Liver (tissue), 9 donors: ENCODE results near the gene THUMPD2. TPM values are rescaled to one million over a fixed set of nuclear protein-coding genes. Genes with fewer than 3 reads are reported as not detected.

Experiments used
- DNase-seq: peaks from one replicate; pipeline ENCODE4 v3.0.0-alpha.2; 2017; ENCODE audit warnings: low spot score
- H3K27ac ChIP-seq, 2 donors: one replicate each; pipeline ENCODE4 v1.7.0; 2013; ENCODE audit warnings: inconsistent platforms in 2 of 2, low read length in 2 of 2, control low read depth in 1 of 2, low read depth in 1 of 2, mild to moderate bottlenecking in 1 of 2
- H3K27me3 ChIP-seq, 4 donors: one replicate each; pipeline versions ENCODE4 v1.6.1 to v1.7.0; 2013; ENCODE audit warnings: low read length in 3 of 4, inconsistent platforms in 1 of 4, mild to moderate bottlenecking in 1 of 4, moderate library complexity in 1 of 4; ENCODE audit not compliant: control insufficient read depth in 4 of 4, insufficient read depth in 4 of 4
- H3K36me3 ChIP-seq, 4 donors: one replicate each; pipeline versions ENCODE4 v1.6.1 to v1.7.0; 2013; ENCODE audit warnings: low read length in 3 of 4, mild to moderate bottlenecking in 3 of 4, low read depth in 1 of 4, moderate library complexity in 1 of 4; ENCODE audit not compliant: control insufficient read depth in 4 of 4, insufficient read depth in 3 of 4
- H3K4me1 ChIP-seq, 4 donors: one replicate each; pipeline versions ENCODE4 v1.6.1 to v1.7.0; 2013; ENCODE audit warnings: low read length in 3 of 4, mild to moderate bottlenecking in 3 of 4, moderate library complexity in 1 of 4; ENCODE audit not compliant: control insufficient read depth in 4 of 4, insufficient read depth in 4 of 4
- H3K4me3 ChIP-seq, 3 donors: one replicate each; pipeline versions ENCODE4 v1.6.1 to v1.7.0; 2013; ENCODE audit warnings: low read length in 3 of 3, control low read depth in 1 of 3, low read depth in 1 of 3, mild to moderate bottlenecking in 1 of 3
- H3K9ac ChIP-seq, 2 donors: one replicate each; pipeline ENCODE4 v1.7.0; 2013; ENCODE audit warnings: low read length in 2 of 2, mild to moderate bottlenecking in 2 of 2, moderate library complexity in 2 of 2, control low read depth in 1 of 2, low read depth in 1 of 2
- H3K9me3 ChIP-seq, 4 donors: one replicate each; pipeline versions ENCODE4 v1.6.1 to v1.7.0; 2013; ENCODE audit warnings: low read length in 3 of 4; ENCODE audit not compliant: control insufficient read depth in 4 of 4
- EGR1 ChIP-seq, 2 donors: IDR thresholded peaks; 2 replicates each; pipeline ENCODE4 v1.6.1; 2016 to 2018; ENCODE audit warnings: antibody characterized with exemption in 2 of 2, low read depth in 2 of 2
- FOXA1 ChIP-seq: IDR thresholded peaks from 2 replicates; pipeline ENCODE4 v1.6.1; 2016; ENCODE audit warnings: antibody characterized with exemption
- FOXA2 ChIP-seq: IDR thresholded peaks from 2 replicates; pipeline ENCODE4 v1.6.1; 2016; ENCODE audit warnings: antibody characterized with exemption
- GABPA ChIP-seq, 2 donors: IDR thresholded peaks in 1 of 2; conservative IDR thresholded peaks in 1 of 2; 2 replicates each; pipeline ENCODE4 v1.6.1; 2016; ENCODE audit warnings: antibody characterized with exemption in 2 of 2, mild to moderate bottlenecking in 1 of 2, moderate library complexity in 1 of 2
- HNF4A ChIP-seq, 2 donors: conservative IDR thresholded peaks; 2 replicates each; pipeline ENCODE4 v1.6.1; 2016; ENCODE audit warnings: antibody characterized with exemption in 2 of 2, mild to moderate bottlenecking in 2 of 2
- HNF4G ChIP-seq: IDR thresholded peaks from 2 replicates; pipeline ENCODE4 v1.6.1; 2016; ENCODE audit warnings: antibody characterized with exemption
- JUND ChIP-seq, 2 donors: IDR thresholded peaks; 2 replicates each; pipeline ENCODE4 v1.6.1; 2016; ENCODE audit warnings: antibody characterized with exemption in 2 of 2
- NR2F2 ChIP-seq: IDR thresholded peaks from 2 replicates; pipeline ENCODE4 v1.6.1; 2016; ENCODE audit warnings: antibody characterized with exemption
- RAD21 ChIP-seq, 2 donors: IDR thresholded peaks; 2 replicates each; pipeline ENCODE4 v1.6.1; 2016; ENCODE audit warnings: antibody characterized with exemption in 2 of 2, mild to moderate bottlenecking in 2 of 2
- RXRA ChIP-seq, 2 donors: IDR thresholded peaks; 2 replicates each; pipeline ENCODE4 v1.6.1; 2017 to 2018; ENCODE audit warnings: antibody characterized with exemption in 2 of 2, mild to moderate bottlenecking in 1 of 2
- SP1 ChIP-seq: IDR thresholded peaks from 2 replicates; pipeline ENCODE4 v1.6.1; 2018; ENCODE audit warnings: antibody characterized with exemption, mild to moderate bottlenecking
- TAF1 ChIP-seq: conservative IDR thresholded peaks from 2 replicates; pipeline ENCODE4 v1.6.1; 2016; ENCODE audit warnings: antibody characterized with exemption, mild to moderate bottlenecking
- YY1 ChIP-seq: IDR thresholded peaks from 2 replicates; pipeline ENCODE4 v1.6.1; 2016; ENCODE audit warnings: antibody characterized with exemption, mild to moderate bottlenecking
- WGBS: extraction: QIAGEN DNeasy Blood & Tissue Kit; methylation state at CpG from one replicate; pipeline ENCODE4 v1.1.7; 2013; 5-methylcytosine and 5-hydroxymethylcytosine counted together
- polyA plus RNA-seq, 2 donors: library from polyadenylated mRNA; stranded (reverse) in 1 of 2; unstranded in 1 of 2; fragments of 200-250 nt in 1 of 2; fragments of >200 nt in 1 of 2; fragmentation: Nextera tagmentation in 1 of 2; extraction: Ambion mirVana in 1 of 2; gene quantifications; one replicate each; pipeline versions ENCODE4 v1.2.1 to v1.2.3, GENCODE V29; 2013 to 2015
- total RNA-seq, 2 donors: library from RNA; depleted of rRNA; stranded (reverse); fragments of >200 nt; gene quantifications; one replicate each; pipeline ENCODE4 v1.2.3, GENCODE V29; 2014
- TF ChIP-seq, protein P1 (sequence below): fragments of 150-350 bp; IDR thresholded peaks from 2 replicates; pipeline ENCODE4 v1.5.1; 2017; ENCODE audit warnings: improper control_type of control experiment, low read depth, low read length; ENCODE audit not compliant: missing input control
- TF ChIP-seq, protein P2 (sequence below): IDR thresholded peaks from 2 replicates; pipeline ENCODE4 v1.6.1; 2016; ENCODE audit warnings: antibody characterized with exemption
- TF ChIP-seq, protein P3 (sequence below): IDR thresholded peaks from 2 replicates; pipeline ENCODE4 v1.6.1; 2016; ENCODE audit warnings: antibody characterized with exemption
- TF ChIP-seq, protein P4 (sequence below): IDR thresholded peaks from 2 replicates; pipeline ENCODE4 v1.6.1; 2016; ENCODE audit warnings: antibody characterized with exemption
- donor health status: healthy.
- donor health status: healthy.
- donor health status: healthy.
- donor health status: healthy.
- donor health status: healthy.

THUMPD2 gene
- total and polyA plus RNA-seq, 4 donors = 2.2 to 5.9 (median 5.0) TPM

DNA sequence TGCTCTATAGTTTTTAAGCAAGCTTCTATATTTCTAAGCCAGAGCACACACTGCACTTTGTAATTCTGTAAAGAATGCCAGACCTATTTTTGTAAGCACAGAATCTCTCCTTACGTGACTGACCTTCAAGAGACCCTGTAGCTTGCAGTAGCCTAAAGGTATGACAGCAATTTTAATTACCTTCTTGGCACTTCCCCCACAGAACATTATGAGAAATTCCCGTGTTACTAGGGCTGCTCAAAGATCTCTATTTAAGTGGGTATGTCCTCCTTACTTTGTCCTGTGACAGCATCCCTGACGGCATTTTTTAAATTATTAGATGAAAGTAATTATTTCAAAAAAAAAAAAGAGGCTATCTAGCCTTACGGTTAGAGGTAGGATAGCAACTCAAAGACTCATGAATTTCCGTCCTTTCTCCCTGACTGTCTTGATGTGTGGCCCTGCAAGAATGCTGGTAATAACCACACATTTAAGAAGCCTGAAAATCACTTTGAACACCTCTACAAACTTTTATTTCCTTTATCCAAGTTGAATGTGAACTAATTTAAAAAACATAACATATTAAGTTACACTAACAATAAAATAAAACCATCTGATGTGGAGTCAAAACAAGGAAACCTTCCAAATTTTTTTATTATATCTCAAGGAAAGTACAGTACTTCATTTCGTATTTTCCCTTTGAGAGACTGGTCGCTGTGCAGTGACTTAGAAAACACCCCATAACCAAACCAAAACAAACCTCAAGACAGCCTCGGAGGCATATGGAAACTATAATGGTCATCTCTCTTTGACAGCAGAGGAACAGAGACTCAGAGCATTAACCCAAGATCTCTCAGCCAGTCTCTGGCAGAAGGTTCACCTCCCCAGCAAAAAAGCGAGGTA, 54.9 kb downstream of the THUMPD2 start (continued):
- TF ChIP-seq, protein P1, sequence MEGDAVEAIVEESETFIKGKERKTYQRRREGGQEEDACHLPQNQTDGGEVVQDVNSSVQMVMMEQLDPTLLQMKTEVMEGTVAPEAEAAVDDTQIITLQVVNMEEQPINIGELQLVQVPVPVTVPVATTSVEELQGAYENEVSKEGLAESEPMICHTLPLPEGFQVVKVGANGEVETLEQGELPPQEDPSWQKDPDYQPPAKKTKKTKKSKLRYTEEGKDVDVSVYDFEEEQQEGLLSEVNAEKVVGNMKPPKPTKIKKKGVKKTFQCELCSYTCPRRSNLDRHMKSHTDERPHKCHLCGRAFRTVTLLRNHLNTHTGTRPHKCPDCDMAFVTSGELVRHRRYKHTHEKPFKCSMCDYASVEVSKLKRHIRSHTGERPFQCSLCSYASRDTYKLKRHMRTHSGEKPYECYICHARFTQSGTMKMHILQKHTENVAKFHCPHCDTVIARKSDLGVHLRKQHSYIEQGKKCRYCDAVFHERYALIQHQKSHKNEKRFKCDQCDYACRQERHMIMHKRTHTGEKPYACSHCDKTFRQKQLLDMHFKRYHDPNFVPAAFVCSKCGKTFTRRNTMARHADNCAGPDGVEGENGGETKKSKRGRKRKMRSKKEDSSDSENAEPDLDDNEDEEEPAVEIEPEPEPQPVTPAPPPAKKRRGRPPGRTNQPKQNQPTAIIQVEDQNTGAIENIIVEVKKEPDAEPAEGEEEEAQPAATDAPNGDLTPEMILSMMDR = no peak
- no peak for TF ChIP-seq RAD21 (IDR thresholded peaks at IDR 0.05)
- TF ChIP-seq, protein P2, sequence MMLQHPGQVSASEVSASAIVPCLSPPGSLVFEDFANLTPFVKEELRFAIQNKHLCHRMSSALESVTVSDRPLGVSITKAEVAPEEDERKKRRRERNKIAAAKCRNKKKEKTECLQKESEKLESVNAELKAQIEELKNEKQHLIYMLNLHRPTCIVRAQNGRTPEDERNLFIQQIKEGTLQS = no peak

DNA sequence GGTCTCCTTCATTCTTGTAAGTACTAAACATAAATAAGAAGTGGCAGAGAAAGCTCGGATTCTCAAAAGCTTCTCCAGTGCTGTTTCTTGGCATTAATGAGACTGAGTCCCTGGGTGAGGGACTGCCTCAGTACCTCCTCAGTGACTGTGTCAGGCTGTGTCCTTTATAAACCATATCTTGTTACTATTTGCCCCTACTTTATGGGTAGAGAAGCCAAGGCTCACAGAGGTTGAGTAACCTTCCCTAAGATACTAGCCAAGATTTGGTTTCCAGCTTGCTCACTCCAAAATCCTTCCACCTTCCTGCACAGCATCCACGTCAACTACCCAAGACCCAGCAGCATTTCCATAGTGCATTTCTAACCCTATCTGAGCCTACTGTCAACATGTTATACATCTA, 55.6 kb downstream of the THUMPD2 start:
- H3K9ac ChIP-seq = no peak overlapping the region
- WGBS = 87% methylated on average over 2 of the region's 2 CpGs

DNA sequence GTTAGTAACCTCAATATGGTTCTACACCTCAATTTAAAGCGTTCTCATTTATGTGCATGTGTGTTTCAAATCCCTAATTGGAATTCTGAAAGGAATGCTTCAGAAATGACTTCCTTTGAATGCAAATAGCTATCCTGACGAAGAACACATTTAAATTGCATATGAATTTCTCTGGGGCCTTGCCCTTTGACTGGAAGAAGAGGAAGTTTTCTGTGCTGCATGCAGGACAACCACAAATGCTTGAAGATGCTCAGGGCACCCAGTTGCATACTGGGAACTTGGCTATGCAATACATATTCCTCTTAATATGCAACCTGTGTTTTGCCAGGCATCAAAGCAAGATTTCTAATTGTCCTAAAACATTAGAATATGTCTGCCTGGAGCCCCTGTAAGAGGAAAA, 58.1 kb downstream of the THUMPD2 start:
- no peak overlapping the region for H3K4me3 ChIP-seq
- WGBS = 88% methylated on average over 2 of the region's 2 CpGs
- no peaks in the 10 kb centered on the region for H3K9me3 ChIP-seq
- H3K27me3 ChIP-seq = no peaks in the 10 kb centered on the region
- H3K27ac ChIP-seq = no peak overlapping the region
- no peaks in the 10 kb centered on the region for H3K36me3 ChIP-seq
- H3K4me1 ChIP-seq = no peaks in the 10 kb centered on the region
- no peak overlapping the region for H3K9ac ChIP-seq
- DNase-seq = no peak
- TF ChIP-seq SP1 = no peak
- TF ChIP-seq FOXA1 = no peak
- no peak for TF ChIP-seq YY1
- TF ChIP-seq, protein P2 = no peak
- TF ChIP-seq, protein P1 = no peak
- no peak for TF ChIP-seq HNF4G
- no peak for TF ChIP-seq EGR1 (IDR thresholded peaks at IDR 0.05; ENCODE audit: low read depth in 2 of 2)
- TF ChIP-seq RAD21 (IDR thresholded peaks at IDR 0.05) = no peak
- TF ChIP-seq NR2F2 = no peak
- TF ChIP-seq HNF4A (conservative IDR thresholded peaks at IDR 0.05) = no peak
- no peak for TF ChIP-seq JUND (IDR thresholded peaks at IDR 0.05)
- no peak for TF ChIP-seq TAF1
- no peak for TF ChIP-seq GABPA (IDR thresholded peaks at IDR 0.05 in 1 of 2, conservative IDR thresholded peaks at IDR 0.05 in 1 of 2)
- no peak for TF ChIP-seq FOXA2
- TF ChIP-seq, protein P3, sequence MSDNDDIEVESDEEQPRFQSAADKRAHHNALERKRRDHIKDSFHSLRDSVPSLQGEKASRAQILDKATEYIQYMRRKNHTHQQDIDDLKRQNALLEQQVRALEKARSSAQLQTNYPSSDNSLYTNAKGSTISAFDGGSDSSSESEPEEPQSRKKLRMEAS = no peak
- TF ChIP-seq, protein P4, sequence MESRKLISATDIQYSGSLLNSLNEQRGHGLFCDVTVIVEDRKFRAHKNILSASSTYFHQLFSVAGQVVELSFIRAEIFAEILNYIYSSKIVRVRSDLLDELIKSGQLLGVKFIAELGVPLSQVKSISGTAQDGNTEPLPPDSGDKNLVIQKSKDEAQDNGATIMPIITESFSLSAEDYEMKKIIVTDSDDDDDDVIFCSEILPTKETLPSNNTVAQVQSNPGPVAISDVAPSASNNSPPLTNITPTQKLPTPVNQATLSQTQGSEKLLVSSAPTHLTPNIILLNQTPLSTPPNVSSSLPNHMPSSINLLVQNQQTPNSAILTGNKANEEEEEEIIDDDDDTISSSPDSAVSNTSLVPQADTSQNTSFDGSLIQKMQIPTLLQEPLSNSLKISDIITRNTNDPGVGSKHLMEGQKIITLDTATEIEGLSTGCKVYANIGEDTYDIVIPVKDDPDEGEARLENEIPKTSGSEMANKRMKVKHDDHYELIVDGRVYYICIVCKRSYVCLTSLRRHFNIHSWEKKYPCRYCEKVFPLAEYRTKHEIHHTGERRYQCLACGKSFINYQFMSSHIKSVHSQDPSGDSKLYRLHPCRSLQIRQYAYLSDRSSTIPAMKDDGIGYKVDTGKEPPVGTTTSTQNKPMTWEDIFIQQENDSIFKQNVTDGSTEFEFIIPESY = no peak
- TF ChIP-seq RXRA (IDR thresholded peaks at IDR 0.05) = no peak

More for the DNA sequence above, 55.6 kb downstream of the THUMPD2 start:
- no peak overlapping the region for H3K4me3 ChIP-seq
- H3K27me3 ChIP-seq = no peaks in the 10 kb centered on the region
- TF ChIP-seq SP1 (no peak), NR2F2 (no peak), TAF1 (no peak), JUND (IDR thresholded peaks at IDR 0.05) (no peak), HNF4A (conservative IDR thresholded peaks at IDR 0.05) (no peak)
- TF ChIP-seq, protein P4 = no peak
- no peaks in the 10 kb centered on the region for H3K9me3 ChIP-seq
- DNase-seq = no peak
- H3K4me1 ChIP-seq = no peaks in the 10 kb centered on the region
- H3K36me3 ChIP-seq = no peaks in the 10 kb centered on the region
- H3K27ac ChIP-seq = no peak overlapping the region
